ENCODE results near the gene SHANK2. TPM values are rescaled to one million over a fixed set of nuclear protein-coding genes. Genes with fewer than 3 reads are reported as not detected.

SHANK2 gene
- total RNA-seq, 2 experiments from 2014 or later: not detected

DNA sequence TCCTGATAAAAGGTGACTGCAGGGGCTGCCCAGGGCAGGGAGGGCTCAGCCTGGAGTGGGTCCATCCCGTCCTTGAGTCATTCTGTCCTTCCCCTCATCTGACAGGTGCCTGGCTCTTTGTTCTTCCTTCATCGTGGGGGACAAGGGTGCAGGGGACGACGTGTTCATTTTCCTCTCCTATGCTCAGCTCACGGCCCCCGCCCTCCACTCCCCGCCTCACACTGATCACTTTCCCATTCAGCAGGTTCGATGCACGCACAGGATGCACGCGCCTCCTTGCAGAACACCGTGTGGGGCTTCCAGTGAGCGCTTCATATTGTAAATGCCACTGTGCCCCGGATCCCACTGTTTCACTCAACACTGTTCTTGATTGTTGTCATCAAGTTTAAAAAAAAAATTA, 32.7 kb upstream of the SHANK2 start:
- intact Hi-C loops (cut with micrococcal nuclease; ENCODE audit: unreplicated experiment): no loop called here
- H3K36me3 ChIP-seq (ENCODE audit: insufficient read depth, low read length): no peaks in the 10 kb centered on the region
- H3K9me3 ChIP-seq (ENCODE audit: low read length): 0 out of 2 replicates have a peak, but pooled peaks cover 5% of the 10 kb centered on the region
- CTCF ChIA-PET (ENCODE audit: unreplicated experiment): no interaction called here
- no peaks in the 10 kb centered on the region for H4K20me1 ChIP-seq (ENCODE audit: insufficient read depth, low read length)
- H3K9me2 ChIP-seq (ENCODE audit: insufficient read depth, low read length): no peaks in the 10 kb centered on the region
- H2AFZ ChIP-seq (ENCODE audit: low read length): no peak overlapping the region
- no peak overlapping the region for H3K27ac ChIP-seq (ENCODE audit: low read depth, low read length, poor library complexity, severe bottlenecking)
- H3K4me2 ChIP-seq (ENCODE audit: low read length): no peak overlapping the region
- BruUV-seq (replicated peaks): no TSS peak
- POLR2A ChIA-PET: interaction anchor here (0.7 kb wide), 1 partner anchor 1239 kb away, joined by 4 read pairs; no protein-coding TSS in a partner anchor
- TF ChIP-seq EZH2phosphoT487 (IDR thresholded peaks at IDR 0.05; ENCODE audit: borderline replicate concordance, low read depth, low read length) (no peak), CTCF (conservative IDR thresholded peaks at IDR 0.05; ENCODE audit: low read length) (no peak)
- DNase-seq (ENCODE audit: low spot score): no peak
- H3K4me1 ChIP-seq (ENCODE audit: insufficient read depth, low read length, poor library complexity, severe bottlenecking): no peaks in the 10 kb centered on the region
- no peak overlapping the region for H3K4me3 ChIP-seq (ENCODE audit: low read depth, low read length, poor library complexity, severe bottlenecking)
- no peaks in the 10 kb centered on the region for H3K79me2 ChIP-seq (ENCODE audit: insufficient read depth, low read depth, low read length)

- ChIA-PET CTCF (ENCODE audit: unreplicated experiment) (no interaction called here), POLR2A (no interaction called here)
- intact Hi-C loops (cut with micrococcal nuclease; ENCODE audit: unreplicated experiment): no loop called here
- Histone ChIP-seq H3K27ac (ENCODE audit: low read depth, low read length, poor library complexity, severe bottlenecking) (no peak overlapping the region), H3K9me3 (ENCODE audit: low read length) (0 out of 2 replicates have a peak, but pooled peaks cover 5% of the 10 kb centered on the region), H2AFZ (ENCODE audit: low read length) (no peak overlapping the region), H3K4me1 (ENCODE audit: insufficient read depth, low read length, poor library complexity, severe bottlenecking) (no peaks in the 10 kb centered on the region), H4K20me1 (ENCODE audit: insufficient read depth, low read length) (no peaks in the 10 kb centered on the region), H3K4me2 (ENCODE audit: low read length) (no peak overlapping the region), H3K79me2 (ENCODE audit: insufficient read depth, low read depth, low read length) (no peaks in the 10 kb centered on the region), H3K36me3 (ENCODE audit: insufficient read depth, low read length) (no peaks in the 10 kb centered on the region), H3K9me2 (ENCODE audit: insufficient read depth, low read length) (no peaks in the 10 kb centered on the region), H3K4me3 (ENCODE audit: low read depth, low read length, poor library complexity, severe bottlenecking) (no peak overlapping the region)
- no peak for TF ChIP-seq CTCF (conservative IDR thresholded peaks at IDR 0.05; ENCODE audit: low read length)
- TF ChIP-seq EZH2phosphoT487 (IDR thresholded peaks at IDR 0.05; ENCODE audit: borderline replicate concordance, low read depth, low read length): no peak
- DNase-seq (ENCODE audit: low spot score): no peak
- BruUV-seq (replicated peaks): no TSS peak
These were observed 32.2 kb upstream of the SHANK2 start for GRCh38 chr11:71284525-71285092.

- BruUV-seq (replicated peaks): no TSS peak
- CTCF ChIA-PET (ENCODE audit: unreplicated experiment): no interaction called here
- H3K4me1 ChIP-seq (ENCODE audit: insufficient read depth, low read length, poor library complexity, severe bottlenecking): no peaks in the 10 kb centered on the region
- H3K9me3 ChIP-seq (ENCODE audit: low read length): 0 out of 2 replicates have a peak, but pooled peaks cover 3% of the 10 kb centered on the region
- no peak for TF ChIP-seq EZH2phosphoT487 (IDR thresholded peaks at IDR 0.05; ENCODE audit: borderline replicate concordance, low read depth, low read length)
- TF ChIP-seq CTCF (conservative IDR thresholded peaks at IDR 0.05; ENCODE audit: low read length): no peak
- no peaks in the 10 kb centered on the region for H4K20me1 ChIP-seq (ENCODE audit: insufficient read depth, low read length)
- intact Hi-C loops (cut with micrococcal nuclease; ENCODE audit: unreplicated experiment): no loop called here
- no peak overlapping the region for H3K4me2 ChIP-seq (ENCODE audit: low read length)
- H3K79me2 ChIP-seq (ENCODE audit: insufficient read depth, low read depth, low read length): no peaks in the 10 kb centered on the region
- no peak overlapping the region for H3K27ac ChIP-seq (ENCODE audit: low read depth, low read length, poor library complexity, severe bottlenecking)
- H3K36me3 ChIP-seq (ENCODE audit: insufficient read depth, low read length): no peaks in the 10 kb centered on the region
- H3K9me2 ChIP-seq (ENCODE audit: insufficient read depth, low read length): no peaks in the 10 kb centered on the region
- H3K4me3 ChIP-seq (ENCODE audit: low read depth, low read length, poor library complexity, severe bottlenecking): no peak overlapping the region
- POLR2A ChIA-PET: no interaction called here
- no peak for DNase-seq (ENCODE audit: low spot score)
- no peak overlapping the region for H2AFZ ChIP-seq (ENCODE audit: low read length)
These were observed 31.6 kb upstream of the SHANK2 start for GRCh38 chr11:71283971-71284441.

All from OCI-LY7 (cell line).